GM18499 (cell line): ENCODE data around the gene NRIP3.
"Not testable (repeated sequence)": the region's sequence is repeated elsewhere in the genome, so short reads cannot be mapped to it uniquely, and the experiment has no call there.

ENCODE experiments used
- ATAC-seq: cut with Tn5 transposase; IDR thresholded peaks from one replicate; pipeline ENCODE4 v1.9.1; 2021; ENCODE audit warnings: moderate number of reproducible peaks; ENCODE audit not compliant: insufficient read depth, unreplicated experiment

Gene NRIP3

DNA sequence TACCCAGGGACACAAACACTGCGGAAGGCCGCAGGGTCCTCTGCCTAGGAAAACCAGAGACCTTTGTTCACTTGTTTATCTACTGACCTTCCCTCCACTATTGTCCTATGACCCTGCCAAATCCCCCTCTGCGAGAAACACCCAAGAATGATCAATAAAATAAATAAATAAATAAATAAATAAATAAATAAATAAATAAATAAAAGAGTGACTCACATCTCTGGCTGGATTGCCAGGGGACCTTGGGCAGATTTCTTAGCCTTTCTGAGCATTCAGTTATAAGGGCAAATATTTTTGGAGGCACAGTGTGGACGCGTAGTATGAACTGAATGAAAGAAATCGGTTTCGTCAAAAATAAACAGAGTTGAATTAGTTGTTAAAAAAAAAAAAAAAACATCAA lies 24.4 kb downstream of the NRIP3 start:
- ATAC-seq: not testable (repeated sequence)

DNA sequence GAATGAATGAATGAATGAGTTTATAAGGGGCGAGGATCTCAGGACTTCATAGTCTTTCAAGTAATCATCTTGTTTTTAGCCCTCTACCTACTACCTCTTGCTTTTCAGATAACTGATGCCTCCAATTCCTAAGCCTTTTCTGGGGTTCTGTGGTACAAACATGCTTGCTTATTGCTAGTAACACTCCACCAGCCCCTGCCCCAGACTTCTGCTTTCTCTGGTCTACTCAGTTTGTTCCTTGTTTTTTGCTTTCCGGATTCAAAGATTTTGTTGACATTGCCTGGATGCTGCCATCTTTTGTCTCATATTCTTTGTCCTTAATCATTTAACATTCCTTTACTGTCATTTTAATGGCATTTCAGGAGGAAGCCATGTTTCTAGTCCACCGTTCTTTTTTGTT lies 30.7 kb downstream of the NRIP3 start:
- ATAC-seq: no peak

DNA sequence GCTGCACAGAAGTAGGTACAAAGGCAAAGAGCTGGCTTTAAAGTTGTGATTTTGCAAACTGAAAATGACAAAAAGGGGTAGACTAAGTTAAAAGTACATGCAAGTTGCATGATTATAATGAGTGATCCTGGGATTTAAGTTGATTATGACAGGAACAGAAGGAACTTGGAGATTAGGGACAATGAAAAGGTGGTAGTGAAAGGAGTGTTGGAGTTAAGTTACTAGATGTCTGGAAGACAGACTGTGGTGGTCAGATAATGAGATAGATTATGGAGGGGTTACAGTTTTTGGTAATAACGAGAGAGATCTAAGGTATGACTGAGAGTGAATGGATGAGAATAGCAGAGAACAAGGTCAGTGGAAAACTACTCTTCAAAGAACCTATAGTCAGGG lies 31.9 kb downstream of the NRIP3 start:
- no peak for ATAC-seq

GRCh38 chr11:8971196-8971923 lies 32.4 kb downstream of the NRIP3 start:
- ATAC-seq: no peak

GRCh38 chr11:8967184-8967583 lies 36.6 kb downstream of the NRIP3 start:
- ATAC-seq: no peak

DNA sequence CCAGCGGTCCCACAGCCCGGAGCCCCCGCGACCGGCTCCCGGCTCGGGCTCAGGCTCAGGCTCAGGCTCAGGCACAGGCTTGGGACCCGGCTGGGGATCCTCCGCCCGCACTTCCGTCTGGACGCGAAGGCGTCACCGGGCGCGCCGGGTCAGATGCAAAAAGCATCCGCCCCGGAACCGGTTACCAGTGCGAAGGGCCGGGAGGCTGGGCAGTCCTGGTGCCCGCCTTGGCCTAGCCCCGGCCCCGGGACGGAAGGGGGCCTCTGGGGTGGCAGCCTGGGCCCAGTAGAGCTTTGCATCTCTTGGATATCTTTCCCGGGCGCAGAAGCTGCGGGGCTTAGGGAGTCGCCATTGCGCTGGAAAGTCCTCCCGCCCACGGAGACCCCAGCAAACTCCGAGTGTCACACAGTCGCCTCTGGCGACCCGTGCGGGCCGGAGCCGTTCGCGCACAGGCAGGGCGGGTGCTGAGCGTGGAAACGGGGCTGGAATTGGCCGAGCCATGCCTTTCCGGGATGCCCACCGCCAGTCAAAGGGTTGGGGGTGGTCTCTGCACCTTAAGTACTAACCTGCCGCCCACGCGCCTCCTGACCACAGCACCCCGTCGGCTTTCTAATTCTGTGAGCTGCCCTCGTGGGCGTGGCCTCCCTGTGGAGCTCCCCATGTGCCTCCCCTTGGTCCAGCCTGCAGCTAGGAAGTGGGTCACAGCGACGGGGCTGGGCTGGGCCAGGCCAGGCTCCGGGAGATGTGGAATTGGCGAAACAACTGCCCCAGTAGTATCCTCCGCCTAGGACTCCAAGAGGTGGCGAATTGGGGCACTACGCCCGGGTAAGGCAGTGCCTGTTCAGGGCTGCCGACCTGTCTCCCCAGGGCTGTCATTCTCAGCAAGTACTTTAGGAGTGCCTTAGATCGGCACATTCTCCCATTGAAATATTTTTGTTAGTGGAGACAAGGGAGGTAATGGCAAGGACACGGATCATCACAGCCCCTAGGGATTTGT lies 39.2 kb downstream of the NRIP3 start, which contains the start of gene TMEM9B:
Gene TMEM9B (minus strand): TSS at position 119 of the 997 bp plus-strand sequence. CDS start 129 bp downstream, outside the sequence.
- peak; percentile 53 for ATAC-seq

DNA sequence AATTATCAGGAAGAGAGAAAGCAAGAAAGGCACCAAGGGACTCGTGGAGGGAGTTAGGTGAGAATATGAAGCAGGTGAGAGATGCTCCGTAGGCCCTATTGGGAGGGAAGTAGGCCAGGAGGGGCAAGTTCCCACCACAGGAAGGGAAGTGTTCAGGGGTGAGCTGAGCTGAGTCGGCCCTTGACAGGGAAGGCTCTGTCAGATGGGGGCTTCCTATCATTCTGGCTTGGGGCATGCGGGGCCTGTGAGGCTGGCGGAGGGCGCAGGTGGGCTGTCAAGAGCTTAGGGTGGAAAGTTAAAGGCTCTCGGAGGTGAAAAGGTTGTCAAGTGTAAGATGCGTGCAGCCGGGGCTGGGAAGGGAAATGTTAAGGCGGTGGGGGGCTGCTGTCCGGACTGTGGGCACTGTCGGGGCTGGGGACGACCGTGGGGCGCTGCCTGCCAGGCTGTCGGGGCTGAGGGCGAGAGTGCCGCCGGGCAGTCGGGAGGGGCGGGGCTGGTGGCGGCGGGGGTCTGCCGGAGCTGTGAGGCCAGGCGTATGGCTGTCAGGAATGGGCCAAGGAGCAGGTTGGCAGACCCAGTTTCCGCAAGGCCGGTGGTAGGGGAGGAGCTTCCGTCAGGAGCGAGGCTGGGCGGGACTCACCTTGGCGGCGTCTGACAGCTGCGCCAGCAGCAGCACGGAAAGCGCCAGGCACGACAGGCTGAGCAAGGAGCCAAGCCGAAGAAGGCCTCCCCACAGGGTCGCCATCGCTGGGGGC lies 40.1 kb downstream of the NRIP3 start:
- ATAC-seq: peak; percentile 34

DNA sequence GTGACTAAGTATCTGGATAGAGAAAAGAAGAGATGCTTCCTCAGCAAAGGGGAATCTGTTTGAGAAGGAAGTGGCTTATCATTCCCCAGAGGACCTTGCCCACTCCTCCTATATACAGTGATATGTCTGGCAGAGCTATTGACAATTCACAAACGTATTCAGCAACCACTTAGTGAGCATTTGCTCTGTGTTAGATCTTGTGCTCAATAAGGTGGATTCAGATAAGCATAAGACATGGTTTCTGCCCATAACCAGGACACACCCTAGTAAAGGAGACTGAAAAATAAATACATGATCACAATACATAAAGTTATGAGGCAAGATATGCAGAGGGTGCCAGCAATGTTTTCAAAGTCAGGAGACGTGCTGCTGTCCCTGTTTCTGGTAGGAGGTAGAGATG lies 41.0 kb downstream of the NRIP3 start:
- ATAC-seq: no peak

DNA sequence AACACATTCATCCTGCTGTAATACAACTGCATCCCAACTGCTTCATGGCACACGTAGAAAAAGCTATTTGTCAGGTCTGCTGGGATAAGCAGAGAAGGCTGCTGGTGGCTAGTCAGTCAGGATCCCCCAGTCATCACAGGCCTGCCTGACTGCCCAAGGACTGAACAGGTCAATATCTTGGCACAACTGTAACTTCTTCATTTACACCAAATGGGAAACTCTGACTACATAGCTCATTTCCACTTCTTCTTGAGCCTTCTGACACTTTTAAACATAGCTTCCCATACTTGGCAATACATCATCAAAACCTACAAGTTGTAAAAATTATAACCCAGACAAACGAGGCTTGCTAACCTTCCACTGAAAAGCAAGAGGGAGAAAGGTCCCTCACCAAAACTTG lies 42.4 kb downstream of the NRIP3 start:
- ATAC-seq: no peak

DNA sequence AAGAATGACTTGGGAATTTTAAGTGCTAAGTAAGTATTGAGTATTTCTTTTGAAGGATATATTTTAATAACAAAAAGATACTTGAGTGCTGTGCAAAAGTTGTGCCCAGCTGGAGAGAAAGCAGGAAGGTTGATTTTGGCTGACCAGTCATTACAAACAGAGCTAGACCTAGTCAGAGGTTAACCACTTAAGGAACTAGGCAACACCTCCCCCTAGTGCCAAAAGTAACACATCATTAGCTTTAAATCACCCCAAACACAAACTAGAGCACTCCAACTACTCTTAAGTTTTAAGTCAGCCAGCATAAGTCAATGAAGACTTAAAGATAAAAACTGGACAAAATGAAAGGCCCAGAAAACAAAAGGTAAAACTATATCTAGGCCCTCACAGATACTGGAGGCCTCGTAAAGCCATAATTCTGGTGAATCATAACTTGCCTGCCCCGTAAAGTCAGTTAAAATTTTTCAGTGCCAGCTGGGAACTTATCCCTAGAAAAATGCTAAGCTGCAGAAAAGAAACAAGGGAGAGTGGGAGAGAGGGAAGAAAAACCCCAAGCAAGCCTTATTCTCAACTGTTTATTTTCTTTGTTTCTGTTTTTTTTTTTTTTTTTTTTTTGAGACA lies 44.1 kb downstream of the NRIP3 start:
- ATAC-seq: peak; percentile 40

DNA sequence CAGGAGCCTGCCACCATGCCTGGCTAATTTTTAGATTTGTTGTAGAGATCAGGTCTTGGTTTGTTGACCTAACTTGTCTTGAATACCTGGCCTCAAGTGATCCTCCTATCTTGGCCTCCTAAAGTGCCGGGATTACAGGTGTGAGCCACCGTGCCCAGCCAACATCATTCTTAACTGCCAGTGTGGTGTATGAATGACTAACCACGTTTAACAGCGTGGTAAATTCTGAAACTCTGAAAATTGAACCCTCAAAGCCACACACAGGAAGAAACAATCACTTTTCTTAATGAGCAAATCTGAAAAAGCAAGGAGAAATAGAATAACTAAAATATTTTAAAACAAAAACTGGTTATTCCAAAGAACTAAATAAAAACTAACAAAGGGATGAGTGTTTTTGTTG lies 46.9 kb downstream of the NRIP3 start:
- ATAC-seq: no peak

- no peak for ATAC-seq
Measured at GRCh38 chr11:8948886-8949285, 54.9 kb downstream of the NRIP3 start.

DNA sequence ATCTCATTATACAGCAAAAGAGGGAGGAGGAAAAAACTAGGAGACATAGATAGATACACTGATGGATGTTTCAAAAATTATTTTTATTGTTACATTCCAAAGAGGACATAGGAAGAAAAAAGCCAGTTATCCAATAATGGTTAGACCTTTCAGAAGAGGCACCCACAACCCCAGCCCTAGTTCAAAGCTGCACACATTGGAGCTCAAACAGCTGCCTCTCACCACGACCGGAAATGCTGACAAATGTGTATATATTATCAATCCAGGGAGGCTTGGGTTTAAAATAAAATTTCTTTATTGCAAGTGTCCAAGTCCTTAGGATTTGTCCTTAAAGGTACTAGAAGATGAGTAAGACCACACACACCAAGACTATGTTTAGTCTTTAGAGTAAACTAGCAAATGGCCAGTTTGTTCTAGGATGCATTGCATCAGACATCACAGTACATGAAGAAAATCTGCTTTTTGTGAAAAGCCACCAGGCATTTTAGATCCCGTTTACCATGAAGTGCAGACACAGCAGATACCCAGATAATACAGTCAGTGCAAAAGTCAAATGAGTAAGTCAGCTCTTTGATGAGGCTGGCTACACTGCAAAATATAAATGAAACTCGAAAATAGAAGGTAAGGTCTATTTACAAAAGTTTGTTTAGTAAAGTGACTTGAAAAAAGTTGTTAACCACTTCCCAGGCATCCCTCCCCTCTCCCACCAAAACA lies 56.4 kb downstream of the NRIP3 start:
- no peak for ATAC-seq

DNA sequence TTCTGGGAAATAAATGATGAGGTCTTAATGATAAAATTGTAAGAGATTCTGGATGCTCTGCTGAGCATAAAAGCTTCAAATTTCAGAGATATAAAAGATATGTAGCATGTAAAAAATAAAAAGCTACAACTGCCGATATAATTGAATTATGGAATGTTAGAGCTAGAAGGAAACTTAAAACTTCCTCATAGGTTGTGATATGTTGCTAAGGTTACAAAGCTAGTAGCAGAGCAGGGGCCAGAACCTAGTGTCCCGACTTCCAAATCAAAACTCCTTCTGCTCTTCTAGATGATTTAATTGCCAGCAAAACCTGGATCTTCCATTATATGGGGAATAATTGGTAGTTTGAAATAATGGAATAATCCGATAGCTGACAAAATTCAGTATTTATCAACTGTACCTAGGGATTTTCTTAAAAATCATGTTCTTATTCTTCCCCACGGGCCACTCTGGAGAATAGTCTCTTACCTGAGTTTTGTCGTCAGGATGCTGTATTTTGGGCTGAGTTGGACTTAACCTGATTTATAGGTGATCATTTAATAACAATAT lies 61.2 kb downstream of the NRIP3 start, which contains the start of gene ASCL3:
Gene ASCL3 (minus strand): TSS at position 499 of the 549 bp plus-strand sequence. CDS start 4,855 bp downstream, outside the sequence.
- no peak for ATAC-seq

- no peak for ATAC-seq
Measured at GRCh38 chr11:8941341-8942103, 62.3 kb downstream of the NRIP3 start.

DNA sequence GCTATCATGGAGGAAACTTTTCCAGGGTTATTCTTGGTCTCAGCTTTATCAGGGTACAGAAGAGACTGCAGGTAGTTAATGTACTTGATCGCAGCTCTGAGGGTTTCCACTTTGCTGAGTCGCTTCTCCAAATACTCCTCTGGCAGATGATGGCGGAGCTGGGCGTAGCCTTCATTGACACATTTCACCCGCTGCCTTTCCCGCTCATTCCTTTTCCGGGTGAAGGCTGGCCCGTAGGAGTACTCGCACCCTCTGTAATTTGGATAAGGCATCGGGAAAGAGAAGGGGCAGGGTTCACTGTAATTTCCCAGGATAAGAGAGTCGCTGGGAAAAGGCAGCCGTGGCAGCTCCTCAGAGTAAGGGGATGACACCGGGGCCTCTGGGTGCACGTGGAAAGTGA lies 66.1 kb downstream of the NRIP3 start:
- no peak for ATAC-seq

DNA sequence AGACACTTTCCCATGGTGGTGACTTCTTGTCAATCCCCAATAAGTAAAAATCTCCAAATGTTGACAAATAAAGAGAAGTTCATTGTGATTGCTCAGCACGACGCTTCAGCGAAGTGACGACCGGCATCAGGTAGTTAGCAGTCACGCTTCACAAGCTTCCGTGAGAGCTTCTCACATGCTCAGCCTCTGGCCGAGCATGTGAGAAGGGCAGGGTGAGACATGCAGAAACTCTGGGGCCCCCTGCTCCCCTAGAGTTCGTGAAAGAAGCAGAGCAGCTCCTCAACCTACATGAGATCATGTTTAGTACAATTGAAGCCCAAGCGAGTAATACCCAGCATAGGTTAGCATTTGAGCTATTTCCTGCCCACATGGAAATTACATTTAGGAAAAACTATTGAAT lies 66.6 kb downstream of the NRIP3 start:
- ATAC-seq: no peak

- not testable (repeated sequence) for ATAC-seq
Measured at GRCh38 chr11:8935789-8936188, 68.0 kb downstream of the NRIP3 start.
